H1 (cell line): ENCODE measurements around the gene LIMA1. TPM values are rescaled to one million over a fixed set of nuclear protein-coding genes. Genes with fewer than 3 reads are reported as not detected.

Experiments used
- SP1 ChIP-seq: IDR thresholded peaks from 2 replicates; pipeline ENCODE4 v1.6.1; 2011; ENCODE audit warnings: low read depth, low read length
- polyA plus RNA-seq, 7 experiments: library from polyadenylated mRNA; depleted of rRNA in 3 of 7; stranded (reverse) in 5 of 7; unstranded in 2 of 7; fragments of >200 nt in 5 of 7; fragments of 200-250 nt in 2 of 7; gene quantifications; 1 replicate in 5 of 7; 2 replicates in 1 of 7; 4 replicates in 1 of 7; pipeline versions ENCODE4 v1.2.1 to v1.2.3, GENCODE V29; 2011 to 2013; ENCODE audit warnings: missing spikeins in 2 of 7, mixed read lengths in 2 of 7
- total RNA-seq: library from RNA; stranded (reverse); fragmentation: NEBNext Ultra II Directional; extraction: Animal tissue kit (Norgen Biotek cat#: 25700); gene quantifications from 2 replicates; pipeline ENCODE4 v1.2.1, GENCODE V29; 2021

LIMA1 gene
- total and polyA plus RNA-seq, 2 of the 8 experiments (the other 6 are each of a cell fraction or from before 2014, with no cell fraction given): 12.7 to 47.6 TPM

DNA sequence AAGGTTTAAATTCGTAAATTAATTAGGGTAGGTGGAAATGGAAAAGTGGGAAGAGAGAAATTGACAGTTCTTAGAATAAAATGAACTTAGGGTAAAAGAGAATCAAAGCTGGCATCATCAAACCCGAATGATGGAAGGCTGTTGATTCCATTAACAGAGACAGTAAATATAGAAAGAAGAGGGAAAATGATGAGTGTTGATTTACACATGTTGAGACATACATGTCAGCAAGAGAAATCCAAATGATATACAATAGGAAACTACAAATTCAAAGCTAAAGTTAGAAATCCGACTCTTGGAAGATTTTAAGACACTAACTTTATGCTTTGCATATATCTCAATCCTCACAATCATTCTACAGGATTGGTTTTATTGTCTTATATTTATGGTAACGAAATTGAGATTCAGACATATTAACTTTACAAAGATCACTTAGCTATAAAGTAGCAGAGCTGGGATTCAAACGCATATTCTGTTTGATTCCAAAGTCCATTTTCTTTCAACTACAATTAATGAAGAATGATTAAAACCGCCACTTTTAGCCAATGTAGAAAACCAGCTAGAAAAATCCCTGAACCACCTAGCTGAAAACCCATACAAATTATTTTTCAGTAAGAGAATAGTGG is 30.2 kb downstream of the LIMA1 start (continued):
- no peak for TF ChIP-seq SP1
